HG03175 (cell line): Measurements from ENCODE around the gene KCNMB2.
A peak's percentile ranks its signal among the peaks of the same experiment; 100 is the strongest.
"Not testable (repeated sequence)": the region's sequence is repeated elsewhere in the genome, so short reads cannot be mapped to it uniquely, and the experiment has no call there.

Source experiments
- ATAC-seq: cut with Tn5 transposase; IDR thresholded peaks from one replicate; pipeline ENCODE4 v1.9.1; 2021; ENCODE audit warnings: mild to moderate bottlenecking, moderate library complexity; ENCODE audit not compliant: unreplicated experiment

KCNMB2 gene

GRCh38 chr3:178518660-178519396 lies 17.4 kb upstream of the KCNMB2 start:
- peak; percentile 81 for ATAC-seq

GRCh38 chr3:178519701-178520100 lies 16.5 kb upstream of the KCNMB2 start:
- ATAC-seq: no peak

GRCh38 chr3:178520451-178520850 lies 15.8 kb upstream of the KCNMB2 start:
- no peak for ATAC-seq

GRCh38 chr3:178522200-178523052 lies 13.8 kb upstream of the KCNMB2 start:
- ATAC-seq: no peak

GRCh38 chr3:178525251-178525650 lies 11.0 kb upstream of the KCNMB2 start:
- no peak for ATAC-seq

GRCh38 chr3:178526291-178526690 lies 9.9 kb upstream of the KCNMB2 start:
- ATAC-seq: no peak

GRCh38 chr3:178527981-178528380 lies 8.3 kb upstream of the KCNMB2 start:
- ATAC-seq: no peak

GRCh38 chr3:178529606-178530225 lies 6.5 kb upstream of the KCNMB2 start:
- no peak for ATAC-seq

GRCh38 chr3:178532476-178532875 lies 3.8 kb upstream of the KCNMB2 start:
- ATAC-seq: peak; percentile 46

- ATAC-seq: no peak
Observed at GRCh38 chr3:178537122-178537705, 978 bp downstream of the KCNMB2 start.

GRCh38 chr3:178538056-178538455 lies 1.8 kb downstream of the KCNMB2 start:
- no peak for ATAC-seq

- no peak for ATAC-seq
Observed at GRCh38 chr3:178540184-178540583, 3.9 kb downstream of the KCNMB2 start.

- no peak for ATAC-seq
Observed at GRCh38 chr3:178545337-178545736, 9.1 kb downstream of the KCNMB2 start.

GRCh38 chr3:178546079-178546478 lies 9.8 kb downstream of the KCNMB2 start:
- no peak for ATAC-seq

- not testable (repeated sequence) for ATAC-seq
Observed at GRCh38 chr3:178549426-178549825, 13.2 kb downstream of the KCNMB2 start.

GRCh38 chr3:178551916-178552321 lies 15.7 kb downstream of the KCNMB2 start:
- no peak for ATAC-seq

GRCh38 chr3:178558637-178559036 lies 22.4 kb downstream of the KCNMB2 start:
- no peak for ATAC-seq

GRCh38 chr3:178560759-178561158 lies 24.5 kb downstream of the KCNMB2 start:
- no peak for ATAC-seq

- no peak for ATAC-seq
Observed at GRCh38 chr3:178561239-178561638, 25.0 kb downstream of the KCNMB2 start.

- no peak for ATAC-seq
Observed at GRCh38 chr3:178562143-178562946, 26.1 kb downstream of the KCNMB2 start.

- ATAC-seq: no peak
Observed at GRCh38 chr3:178562947-178563232, 26.7 kb downstream of the KCNMB2 start.
